Inflammatory macrophage treated with lipopolysaccharide for 4 hours (primary cell): ENCODE data around the gene NEK6.

Experiments
- DNase-seq: peaks from one replicate; pipeline ENCODE4 v3.0.0-alpha.2; 2020

Gene NEK6

GRCh38 chr9:124298646-124299235 lies 41.0 kb downstream of the NEK6 start:
- no peak for DNase-seq

GRCh38 chr9:124299515-124300090 lies 41.9 kb downstream of the NEK6 start:
- no peak for DNase-seq

- no peak for DNase-seq
These were observed 42.6 kb downstream of the NEK6 start for GRCh38 chr9:124300312-124300711.

- DNase-seq: no peak
These were observed 45.2 kb downstream of the NEK6 start for GRCh38 chr9:124302921-124303320.

GRCh38 chr9:124303762-124304161 lies 46.0 kb downstream of the NEK6 start:
- DNase-seq: no peak

GRCh38 chr9:124304285-124304684 lies 46.5 kb downstream of the NEK6 start:
- DNase-seq: no peak

- peak; percentile 79 for DNase-seq
These were observed 48.5 kb downstream of the NEK6 start for GRCh38 chr9:124306098-124306735.

- no peak for DNase-seq
These were observed 49.8 kb downstream of the NEK6 start for GRCh38 chr9:124307379-124308030.

GRCh38 chr9:124308606-124309491 lies 51.1 kb downstream of the NEK6 start:
- no peak for DNase-seq

- no peak for DNase-seq
These were observed 51.9 kb downstream of the NEK6 start for GRCh38 chr9:124309667-124310084.

- DNase-seq: no peak
These were observed 53.5 kb downstream of the NEK6 start for GRCh38 chr9:124311283-124311682.

GRCh38 chr9:124312290-124313265 lies 54.8 kb downstream of the NEK6 start:
- no peak for DNase-seq

GRCh38 chr9:124313940-124314339 lies 56.2 kb downstream of the NEK6 start:
- no peak for DNase-seq

GRCh38 chr9:124315882-124316281 lies 58.1 kb downstream of the NEK6 start:
- no peak for DNase-seq

GRCh38 chr9:124320062-124320973 lies 62.6 kb downstream of the NEK6 start:
- peak; percentile 41 for DNase-seq

- DNase-seq: no peak
These were observed 63.7 kb downstream of the NEK6 start for GRCh38 chr9:124321416-124321815.

GRCh38 chr9:124321935-124322334 lies 64.2 kb downstream of the NEK6 start:
- no peak for DNase-seq

- peak; percentile 40 for DNase-seq
These were observed 65.1 kb downstream of the NEK6 start for GRCh38 chr9:124322618-124323432.

- DNase-seq: no peak
These were observed 66.2 kb downstream of the NEK6 start for GRCh38 chr9:124323904-124324303.

- DNase-seq: no peak
These were observed 68.1 kb downstream of the NEK6 start for GRCh38 chr9:124325816-124326215.
